HAP-1 (cell line): ENCODE data around the gene DLEU7.

ENCODE experiments used
- DNase-seq, 2 experiments: peaks; one replicate each; pipeline ENCODE4 v3.0.0-alpha.2; 2016 to 2020; ENCODE audit warnings: low spot score in 2 of 2
- H3K27me3 ChIP-seq: fragments of 250-450 bp; sonication (Bioruptor Pico); 2 replicates; pipeline ENCODE4 v1.5.1; 2020; ENCODE audit warnings: low read depth, mild to moderate bottlenecking, moderate library complexity
- H3K36me3 ChIP-seq: fragments of 250-450 bp; sonication (Bioruptor Pico); replicated peaks from 2 replicates; pipeline ENCODE4 v1.5.1; 2020; ENCODE audit warnings: mild to moderate bottlenecking
- H3K4me1 ChIP-seq: fragments of 250-450 bp; sonication (Bioruptor Pico); 2 replicates; pipeline ENCODE4 v1.5.1; 2020; ENCODE audit warnings: mild to moderate bottlenecking
- H3K4me3 ChIP-seq: fragments of 250-450 bp; sonication (Bioruptor Pico); 2 replicates; pipeline ENCODE4 v1.5.1; 2020; ENCODE audit warnings: mild to moderate bottlenecking, moderate library complexity
- H3K9me3 ChIP-seq: fragments of 250-450 bp; sonication (Bioruptor Pico); 2 replicates; pipeline ENCODE4 v1.5.1; 2020; ENCODE audit warnings: mild to moderate bottlenecking, moderate library complexity
- in situ Hi-C: fragments of 300-500 bp; cut with MboI; formaldehyde crosslinking; loops from 3 replicates; pipeline ENCODE4 v1.14.3; 2020; ENCODE audit warnings: low sequenced_read_pairs, inconsistent platforms, mixed read lengths

Gene DLEU7

GRCh38 chr13:50866817-50867636, 23.5 kb upstream of the DLEU7 start:
- Histone ChIP-seq H3K4me1 (no peaks in the 10 kb centered on the region), H3K36me3 (no peaks in the 10 kb centered on the region), H3K4me3 (no peak overlapping the region), H3K9me3 (no peaks in the 10 kb centered on the region), H3K27me3 (no peaks in the 10 kb centered on the region)
- in situ Hi-C loops = no loop called here
- no peak for DNase-seq

GRCh38 chr13:50864492-50864891, 21.0 kb upstream of the DLEU7 start:
- in situ Hi-C loops = no loop called here
- no peaks in the 10 kb centered on the region for H3K27me3 ChIP-seq
- no peaks in the 10 kb centered on the region for H3K36me3 ChIP-seq
- H3K4me1 ChIP-seq = no peaks in the 10 kb centered on the region
- H3K4me3 ChIP-seq = no peak overlapping the region
- no peaks in the 10 kb centered on the region for H3K9me3 ChIP-seq
- DNase-seq = no peak

GRCh38 chr13:50855681-50856080, 12.2 kb upstream of the DLEU7 start:
- H3K9me3 ChIP-seq = peaks cover 6% of the 10 kb centered on the region; the same call in 1 of the 2 replicates
- in situ Hi-C loops = no loop called here
- DNase-seq = no peak

GRCh38 chr13:50850445-50850844, 7.0 kb upstream of the DLEU7 start:
- Histone ChIP-seq H3K4me1 (no peaks in the 10 kb centered on the region), H3K27me3 (no peaks in the 10 kb centered on the region), H3K9me3 (no peaks in the 10 kb centered on the region; the same call in 1 of the 2 replicates), H3K4me3 (no peak overlapping the region), H3K36me3 (no peaks in the 10 kb centered on the region)
- in situ Hi-C loops = no loop called here
- DNase-seq = no peak

More at GRCh38 chr13:50855681-50856080, 12.2 kb upstream of the DLEU7 start:
- Histone ChIP-seq H3K27me3 (no peaks in the 10 kb centered on the region), H3K4me3 (no peak overlapping the region), H3K4me1 (no peaks in the 10 kb centered on the region), H3K36me3 (no peaks in the 10 kb centered on the region)

GRCh38 chr13:50847501-50847900, 4.0 kb upstream of the DLEU7 start:
- Histone ChIP-seq H3K27me3 (no peaks in the 10 kb centered on the region), H3K36me3 (no peaks in the 10 kb centered on the region), H3K9me3 (no peaks in the 10 kb centered on the region; the same call in 1 of the 2 replicates), H3K4me1 (no peaks in the 10 kb centered on the region), H3K4me3 (no peak overlapping the region)
- DNase-seq = no peak
- in situ Hi-C loops = loop anchor here (25.0 kb wide), 1 partner anchor 215 kb away; no protein-coding TSS in a partner anchor

- Histone ChIP-seq H3K9me3 (no peaks in the 10 kb centered on the region; the same call in 1 of the 2 replicates), H3K27me3 (no peaks in the 10 kb centered on the region), H3K4me1 (no peaks in the 10 kb centered on the region), H3K36me3 (no peaks in the 10 kb centered on the region), H3K4me3 (no peak overlapping the region)
- in situ Hi-C loops = loop anchor here (25.0 kb wide), 1 partner anchor 215 kb away; no protein-coding TSS in a partner anchor
- no peak for DNase-seq
Observed at GRCh38 chr13:50846861-50847475, 3.5 kb upstream of the DLEU7 start.

GRCh38 chr13:50845211-50845610, 1.7 kb upstream of the DLEU7 start:
- Histone ChIP-seq H3K9me3 (no peaks in the 10 kb centered on the region; the same call in 1 of the 2 replicates), H3K36me3 (no peaks in the 10 kb centered on the region), H3K4me1 (no peaks in the 10 kb centered on the region), H3K27me3 (no peaks in the 10 kb centered on the region), H3K4me3 (no peak overlapping the region)
- in situ Hi-C loops = loop anchor here (25.0 kb wide), 1 partner anchor 217 kb away; no protein-coding TSS in a partner anchor
- DNase-seq = no peak

GRCh38 chr13:50844084-50844875, 788 bp upstream of the DLEU7 start:
- Histone ChIP-seq H3K27me3 (no peaks in the 10 kb centered on the region), H3K9me3 (no peaks in the 10 kb centered on the region), H3K4me1 (no peaks in the 10 kb centered on the region), H3K36me3 (no peaks in the 10 kb centered on the region), H3K4me3 (no peak overlapping the region)
- in situ Hi-C loops = loop anchor here (25.0 kb wide), 1 partner anchor 218 kb away; no protein-coding TSS in a partner anchor
- no peak for DNase-seq

- Histone ChIP-seq H3K4me3 (no peak overlapping the region), H3K4me1 (no peaks in the 10 kb centered on the region), H3K36me3 (no peaks in the 10 kb centered on the region), H3K27me3 (no peaks in the 10 kb centered on the region; the same call in 1 of the 2 replicates), H3K9me3 (no peaks in the 10 kb centered on the region)
- in situ Hi-C loops = loop anchor here (25.0 kb wide), 1 partner anchor 219 kb away; no protein-coding TSS in a partner anchor
- no peak for DNase-seq
Observed at GRCh38 chr13:50842990-50843256, 569 bp downstream of the DLEU7 start.

GRCh38 chr13:50842251-50842989, 1.1 kb downstream of the DLEU7 start:
- Histone ChIP-seq H3K36me3 (no peaks in the 10 kb centered on the region), H3K4me3 (no peak overlapping the region), H3K4me1 (no peaks in the 10 kb centered on the region), H3K9me3 (no peaks in the 10 kb centered on the region), H3K27me3 (no peaks in the 10 kb centered on the region; the same call in 1 of the 2 replicates)
- in situ Hi-C loops = loop anchor here (25.0 kb wide), 1 partner anchor 220 kb away; no protein-coding TSS in a partner anchor
- DNase-seq = no peak

GRCh38 chr13:50841786-50842185, 1.7 kb downstream of the DLEU7 start:
- no peaks in the 10 kb centered on the region for H3K9me3 ChIP-seq
- H3K36me3 ChIP-seq = no peaks in the 10 kb centered on the region
- in situ Hi-C loops = loop anchor here (25.0 kb wide), 1 partner anchor 221 kb away; no protein-coding TSS in a partner anchor
- no peaks in the 10 kb centered on the region; the same call in 1 of the 2 replicates for H3K27me3 ChIP-seq
- no peak overlapping the region for H3K4me3 ChIP-seq
- no peak for DNase-seq
- H3K4me1 ChIP-seq = no peaks in the 10 kb centered on the region

- Histone ChIP-seq H3K4me1 (no peaks in the 10 kb centered on the region), H3K27me3 (no peaks in the 10 kb centered on the region; the same call in 1 of the 2 replicates), H3K9me3 (no peaks in the 10 kb centered on the region), H3K36me3 (no peaks in the 10 kb centered on the region), H3K4me3 (no peak overlapping the region)
- in situ Hi-C loops = loop anchor here (25.0 kb wide), 1 partner anchor 222 kb away; no protein-coding TSS in a partner anchor
- DNase-seq = no peak
Observed at GRCh38 chr13:50840284-50840683, 3.2 kb downstream of the DLEU7 start.

- no peak for DNase-seq
- H3K36me3 ChIP-seq = no peaks in the 10 kb centered on the region
- no peaks in the 10 kb centered on the region for H3K9me3 ChIP-seq
- H3K4me1 ChIP-seq = no peaks in the 10 kb centered on the region
- H3K4me3 ChIP-seq = no peak overlapping the region
- H3K27me3 ChIP-seq = no peaks in the 10 kb centered on the region; the same call in 1 of the 2 replicates
- in situ Hi-C loops = loop anchor here (25.0 kb wide), 1 partner anchor 222 kb away; no protein-coding TSS in a partner anchor
Observed at GRCh38 chr13:50839828-50840227, 3.7 kb downstream of the DLEU7 start.
